ENCODE results near the gene RBBP8. TPM values are rescaled to one million over a fixed set of nuclear protein-coding genes. Genes with fewer than 3 reads are reported as not detected.

Gene RBBP8
- 7.4 and 8.2 TPM in 2 replicates for polyA plus RNA-seq

DNA sequence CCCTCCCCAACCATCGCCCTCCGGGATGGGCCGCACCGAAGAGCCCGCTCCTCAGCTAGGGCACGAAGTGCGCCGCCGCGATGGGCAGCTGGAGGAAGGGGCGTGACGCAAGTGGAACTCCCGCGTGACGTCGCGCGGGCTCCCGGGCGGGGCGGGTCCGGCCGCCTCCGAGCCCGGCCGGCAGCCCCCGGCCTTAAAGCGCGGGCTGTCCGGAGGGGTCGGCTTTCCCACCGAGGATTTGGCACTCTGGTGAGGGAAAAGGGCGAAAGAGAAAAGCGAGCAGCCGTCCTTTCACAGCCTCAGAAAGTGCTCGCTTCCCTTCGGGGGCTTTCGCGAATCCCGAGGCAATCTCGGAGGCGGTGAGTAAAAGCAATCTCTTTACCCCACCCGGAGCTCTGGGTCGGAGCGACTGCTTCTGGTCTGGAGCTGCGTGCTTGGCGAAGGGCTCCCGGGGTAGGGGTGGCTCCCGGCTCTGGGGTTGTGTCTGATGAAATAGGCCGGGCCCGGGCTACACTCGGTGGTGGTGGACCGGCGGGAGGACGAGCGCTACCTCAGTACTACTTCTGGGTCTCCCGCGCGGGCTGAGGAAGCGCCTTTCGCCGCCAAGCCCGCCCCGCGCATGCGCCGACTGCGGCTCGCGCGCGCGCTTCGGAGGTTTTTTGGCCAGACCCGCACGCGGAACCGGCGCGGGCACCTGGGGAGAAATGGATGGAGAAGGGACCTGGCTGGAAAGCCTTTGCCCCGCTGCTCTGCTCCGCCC lies at the start of gene RBBP8:
RBBP8 (plus strand) TSS at position 123 of the 760 bp plus-strand sequence. CDS start 3,524 bp downstream, outside the sequence.

Other genes starting within 250 kb of the RBBP8 start
- gene CABLES1, start 202.2 kb downstream of the RBBP8 start, polyA plus RNA-seq: 2.7 and 2.9 TPM in 2 replicates

All from Purkinje cell (primary cell).